Ishikawa (cell line): Measurements from ENCODE around the gene MT1E.
A peak's percentile ranks its signal among the peaks of the same experiment; 100 is the strongest.

Experiments
- CEBPB ChIP-seq: IDR thresholded peaks from 2 replicates; pipeline ENCODE4 v1.6.1; 2012
- CREB1 ChIP-seq: IDR thresholded peaks from 2 replicates; pipeline ENCODE4 v1.6.1; 2012; ENCODE audit warnings: low read depth
- EGR1 ChIP-seq: IDR thresholded peaks from 2 replicates; pipeline ENCODE4 v1.6.1; 2012
- EP300 ChIP-seq: IDR thresholded peaks from 2 replicates; pipeline ENCODE4 v1.6.1; 2012; ENCODE audit warnings: borderline replicate concordance
- FOXM1 ChIP-seq: IDR thresholded peaks from 2 replicates; pipeline ENCODE4 v1.6.1; 2012; ENCODE audit warnings: low read depth, borderline replicate concordance
- MAX ChIP-seq: IDR thresholded peaks from 2 replicates; pipeline ENCODE4 v1.6.1; 2012
- NFIC ChIP-seq: IDR thresholded peaks from 2 replicates; pipeline ENCODE4 v1.6.1; 2012
- RAD21 ChIP-seq: IDR thresholded peaks from 2 replicates; pipeline ENCODE4 v1.6.1; 2012; ENCODE audit warnings: low read depth
- REST ChIP-seq: IDR thresholded peaks from 2 replicates; pipeline ENCODE4 v1.6.1; 2012; ENCODE audit warnings: low read depth, mild to moderate bottlenecking
- TAF1 ChIP-seq: IDR thresholded peaks from 2 replicates; pipeline ENCODE4 v1.6.1; 2012; ENCODE audit warnings: low read depth, mild to moderate bottlenecking
- TCF12 ChIP-seq: IDR thresholded peaks from 2 replicates; pipeline ENCODE4 v1.6.1; 2012; ENCODE audit warnings: low read depth
- TEAD4 ChIP-seq: IDR thresholded peaks from 2 replicates; pipeline ENCODE4 v1.6.1; 2012
- USF1 ChIP-seq: IDR thresholded peaks from 2 replicates; pipeline ENCODE4 v1.6.1; 2012
- YY1 ChIP-seq: IDR thresholded peaks from 2 replicates; pipeline ENCODE4 v1.6.1; 2012; ENCODE audit warnings: low read depth
- ZBTB7A ChIP-seq: IDR thresholded peaks from 2 replicates; pipeline ENCODE4 v1.6.1; 2012; ENCODE audit warnings: low read depth

The MT1E gene

DNA sequence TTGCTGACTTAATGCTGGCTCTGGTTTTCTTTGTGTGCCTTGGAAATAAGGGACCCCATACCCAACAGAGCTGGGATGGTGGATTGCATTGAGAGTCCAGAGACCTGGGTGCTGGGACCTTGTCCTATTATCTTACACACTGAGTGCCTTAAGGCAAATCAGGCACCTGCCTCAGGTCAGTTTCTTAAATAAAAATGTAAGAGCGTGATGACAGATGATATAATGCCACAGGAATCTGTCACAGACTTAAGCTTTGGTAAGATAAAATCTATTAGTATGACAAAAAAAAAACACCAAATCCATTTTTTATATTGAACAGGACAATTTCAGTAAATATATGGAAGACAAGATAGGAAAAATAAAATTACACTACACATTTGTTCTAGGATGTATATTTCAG, 14.5 kb downstream of the MT1E start:
- no peak for TF ChIP-seq TAF1
- TF ChIP-seq CEBPB, result no peak
- TF ChIP-seq RAD21, result no peak

DNA sequence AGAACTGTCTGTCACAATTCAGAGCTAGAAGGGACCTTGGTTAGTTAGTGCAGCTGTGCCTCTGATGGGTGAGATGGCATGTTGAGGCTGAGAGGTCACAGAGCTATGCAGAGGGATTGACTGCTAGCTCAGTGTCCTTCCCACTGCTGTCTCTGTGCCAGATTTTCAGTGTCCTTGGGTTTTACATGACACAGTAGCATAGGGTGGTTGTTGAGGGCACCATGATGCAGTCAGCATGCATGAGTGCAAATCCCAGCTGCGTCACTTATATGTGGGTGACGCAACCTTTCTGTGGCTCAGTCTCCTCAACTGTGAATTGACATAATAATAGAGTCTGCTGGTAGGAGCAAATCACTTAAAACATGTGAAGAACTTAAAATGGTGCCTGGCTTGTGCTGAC, 15.6 kb downstream of the MT1E start:
- no peak for TF ChIP-seq NFIC

GRCh38 chr16:56643080-56643778, 17.6 kb downstream of the MT1E start:
- TF ChIP-seq USF1 (0 out of 2 replicates have a peak, but pooled peaks have one; percentile 5), RAD21 (peak; percentile 60), ZBTB7A (peak; percentile 52; the same call in 1 of the 2 replicates), REST (no peak)

GRCh38 chr16:56643833-56644232, 18.3 kb downstream of the MT1E start:
- TF ChIP-seq NFIC, result no peak
- no peak for TF ChIP-seq TEAD4
- no peak for TF ChIP-seq EP300
- TF ChIP-seq REST, result peak; percentile 74
- no peak for TF ChIP-seq RAD21
- no peak for TF ChIP-seq CEBPB
- TF ChIP-seq USF1, result no peak

DNA sequence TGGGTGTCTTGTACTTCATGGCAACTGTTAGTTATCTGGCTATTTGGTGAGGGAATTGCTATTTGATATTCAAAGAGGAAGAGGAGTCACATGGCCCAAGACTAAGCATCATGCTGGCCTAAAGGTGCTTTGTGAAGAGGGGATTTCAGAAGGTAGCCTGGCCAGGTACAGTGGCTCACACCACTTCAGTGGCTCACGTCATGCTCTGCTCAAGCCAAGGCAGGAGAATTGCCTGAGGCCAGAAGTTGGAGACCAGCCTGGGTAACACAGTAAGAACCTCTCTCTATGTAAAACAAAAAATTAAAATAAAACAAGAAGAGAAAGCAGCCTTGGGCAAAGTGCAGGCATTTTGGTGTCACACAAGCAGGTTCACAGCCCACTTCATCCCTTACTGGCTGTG, 19.7 kb downstream of the MT1E start:
- TF ChIP-seq NFIC (no peak), ZBTB7A (no peak), TAF1 (no peak), MAX (no peak), YY1 (no peak), CREB1 (no peak), TCF12 (no peak), EGR1 (no peak), CEBPB (no peak), TEAD4 (no peak), FOXM1 (no peak)

- TF ChIP-seq REST (peak; percentile 70), CEBPB (no peak), TAF1 (no peak)
These were observed 20.3 kb downstream of the MT1E start for GRCh38 chr16:56645838-56646237.
